GM23338 (cell line): ENCODE measurements around the gene ZNF532. TPM values are rescaled to one million over a fixed set of nuclear protein-coding genes. Genes with fewer than 3 reads are reported as not detected.

Experiments
- ATAC-seq: fragments of 200-7000 bp; cut with Tn5 transposase; 3 replicates; pipeline ENCODE4 v1.9.1; 2020
- DNase-seq: peaks from one replicate; pipeline ENCODE4 v3.0.0-alpha.2; 2015; ENCODE audit warnings: low spot score
- H2AFZ ChIP-seq: fragments of 200-600 bp; sonication (generic); 2 replicates; pipeline ENCODE4 v1.8.0; 2016; ENCODE audit warnings: antibody characterized with exemption, mild to moderate bottlenecking, moderate library complexity
- H3F3A ChIP-seq: fragments of 200-600 bp; sonication (generic); replicated peaks from 2 replicates; pipeline ENCODE4 v1.8.0; 2017; ENCODE audit warnings: antibody characterized with exemption, mixed run types, low read depth
- H3K27ac ChIP-seq: fragments of 200-600 bp; sonication (generic); 2 replicates; pipeline ENCODE4 v1.6.1; 2016; ENCODE audit warnings: low read depth
- H3K27me3 ChIP-seq: fragments of 200-600 bp; sonication (generic); 2 replicates; pipeline ENCODE4 v1.8.0; 2016; ENCODE audit warnings: mild to moderate bottlenecking, mixed run types, moderate library complexity; ENCODE audit not compliant: insufficient read depth
- H3K36me3 ChIP-seq: fragments of 200-600 bp; sonication (generic); 2 replicates; pipeline ENCODE4 v1.8.0; 2016; ENCODE audit warnings: mild to moderate bottlenecking; ENCODE audit not compliant: insufficient read depth
- H3K4me1 ChIP-seq: fragments of 200-600 bp; sonication (generic); 2 replicates; pipeline ENCODE4 v1.8.0; 2016; ENCODE audit warnings: mild to moderate bottlenecking, moderate library complexity; ENCODE audit not compliant: insufficient read depth
- H3K4me2 ChIP-seq: fragments of 200-600 bp; sonication (generic); 2 replicates; pipeline ENCODE4 v1.7.1; 2017; ENCODE audit warnings: mixed run types
- H3K4me3 ChIP-seq: fragments of 200-600 bp; sonication (generic); 2 replicates; pipeline ENCODE4 v1.6.1; 2016; ENCODE audit warnings: mixed run types
- H3K79me2 ChIP-seq: fragments of 200-600 bp; sonication (generic); replicated peaks from 2 replicates; pipeline ENCODE4 v1.8.0; 2017; ENCODE audit warnings: mild to moderate bottlenecking; ENCODE audit not compliant: insufficient read depth
- H3K9me2 ChIP-seq: fragments of 200-600 bp; sonication (generic); 2 replicates; pipeline ENCODE4 v1.8.0; 2017; ENCODE audit not compliant: insufficient read depth
- H4K20me1 ChIP-seq: fragments of 200-600 bp; sonication (generic); replicated peaks from 2 replicates; pipeline ENCODE4 v1.8.0; 2017; ENCODE audit warnings: mild to moderate bottlenecking; ENCODE audit not compliant: insufficient read depth
- H3K27ac Mint-ChIP-seq: 2 replicates; pipeline ENCODE4 v1.8.0; 2020; ENCODE audit warnings: inconsistent platforms, mild to moderate bottlenecking, moderate library complexity, mixed read lengths
- H3K27me3 Mint-ChIP-seq: 3 replicates; pipeline ENCODE4 v1.8.0; 2022; ENCODE audit warnings: low read depth, mild to moderate bottlenecking, moderate library complexity, mixed read lengths, inconsistent platforms; ENCODE audit not compliant: insufficient read depth, poor library complexity
- H3K36me3 Mint-ChIP-seq: 3 replicates; pipeline ENCODE4 v1.8.0; 2021; ENCODE audit warnings: low read depth, mild to moderate bottlenecking, inconsistent platforms, moderate library complexity, mixed read lengths
- H3K4me1 Mint-ChIP-seq: 3 replicates; pipeline ENCODE4 v1.8.0; 2020; ENCODE audit warnings: mild to moderate bottlenecking, inconsistent platforms, mixed read lengths
- H3K4me3 Mint-ChIP-seq: 3 replicates; pipeline ENCODE4 v1.8.0; 2021; ENCODE audit warnings: moderate library complexity, mild to moderate bottlenecking, inconsistent platforms, mixed read lengths
- H3K9me3 Mint-ChIP-seq: 3 replicates; pipeline ENCODE4 v1.8.0; 2020; ENCODE audit warnings: moderate library complexity, mild to moderate bottlenecking, inconsistent platforms, mixed read lengths
- CREB1 ChIP-seq: fragments of 250-450 bp; sonication (Bioruptor Pico); IDR thresholded peaks from 2 replicates; pipeline ENCODE4 v1.5.0; 2020; ENCODE audit warnings: low read depth, mild to moderate bottlenecking, moderate library complexity
- EZH2 ChIP-seq: fragments of 200-600 bp; sonication (generic); IDR thresholded peaks from one replicate; pipeline ENCODE4 v1.8.0; 2017; ENCODE audit warnings: antibody characterized with exemption, mild to moderate bottlenecking, low read depth; ENCODE audit not compliant: unreplicated experiment
- EZH2phosphoT487 ChIP-seq: fragments of 200-600 bp; sonication (generic); IDR thresholded peaks from one replicate; pipeline ENCODE4 v1.8.1; 2018; ENCODE audit warnings: antibody characterized with exemption; ENCODE audit not compliant: unreplicated experiment
- JUNB ChIP-seq: IDR thresholded peaks from one replicate; pipeline ENCODE4 v1.6.1; 2016; ENCODE audit warnings: antibody characterized with exemption; ENCODE audit not compliant: unreplicated experiment
- POLR2AphosphoS5 ChIP-seq: IDR thresholded peaks from 2 replicates; pipeline ENCODE4 v1.6.1; 2016; ENCODE audit warnings: antibody characterized with exemption, low read depth
- STAT1 ChIP-seq: IDR thresholded peaks from one replicate; pipeline ENCODE4 v1.6.1; 2016; ENCODE audit warnings: antibody characterized with exemption; ENCODE audit not compliant: unreplicated experiment
- ZNF114 ChIP-seq: fragments of 250-450 bp; sonication (Bioruptor Pico); IDR thresholded peaks from 2 replicates; pipeline ENCODE4 v1.5.0; 2020; ENCODE audit warnings: mild to moderate bottlenecking, moderate library complexity
- polyA plus RNA-seq: library from polyadenylated mRNA; unstranded; fragments of >200 nt; fragmentation: Nextera tagmentation; extraction: Ambion mirVana; gene quantifications from 2 replicates; pipeline ENCODE4 v1.2.1, GENCODE V29; 2016
- total RNA-seq: library from RNA; depleted of rRNA; stranded (reverse); fragments of >200 nt; shearing (Covaris generic); gene quantifications from 2 replicates; pipeline ENCODE4 v1.2.3, GENCODE V29; 2014
- TF ChIP-seq, protein P1 (sequence below): fragments of 250-450 bp; sonication (Bioruptor Pico); IDR thresholded peaks from 2 replicates; pipeline ENCODE4 v1.5.0; 2020; ENCODE audit warnings: mild to moderate bottlenecking, moderate library complexity
- TF ChIP-seq, protein P2 (sequence below), 2 experiments: fragments of 200-600 bp in 1 of 2; sonication (generic) in 1 of 2; conservative IDR thresholded peaks; 2 replicates each; pipeline versions ENCODE4 v1.5.1 to v1.6.1; 2016 to 2017; ENCODE audit warnings: antibody characterized with exemption in 2 of 2, low read depth in 2 of 2, mild to moderate bottlenecking in 2 of 2, moderate library complexity in 1 of 2
- TF ChIP-seq, protein P3 (sequence below): IDR thresholded peaks from one replicate; pipeline ENCODE4 v1.6.1; 2018; ENCODE audit warnings: antibody characterized with exemption; ENCODE audit not compliant: unreplicated experiment
- TF ChIP-seq, protein P4 (sequence below): IDR thresholded peaks from 2 replicates; pipeline ENCODE4 v1.6.1; 2016; ENCODE audit warnings: antibody characterized with exemption

Gene ZNF532
- total and polyA plus RNA-seq, 2 experiments from 2014 or later, result 51.5 to 225 TPM

DNA sequence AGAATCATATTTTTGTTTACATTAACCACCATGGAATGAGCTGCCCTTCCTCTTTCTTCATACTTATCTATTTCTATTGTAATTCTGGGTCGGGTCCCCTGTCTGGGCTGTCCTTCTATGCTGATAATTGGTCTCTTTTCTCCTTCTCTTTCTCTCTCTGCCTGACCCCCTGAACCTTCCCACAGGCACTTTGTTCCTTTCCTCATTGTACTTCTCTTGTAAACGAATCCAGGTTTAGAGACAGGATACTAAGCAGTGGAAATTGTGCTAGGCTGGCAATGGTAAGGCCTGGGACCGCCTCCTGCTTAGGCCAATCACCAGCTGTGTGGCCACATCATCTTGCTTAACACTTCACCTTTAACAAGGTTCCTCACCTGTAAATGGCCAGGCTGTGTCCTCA lies 137.0 kb downstream of the ZNF532 start (continued):
- TF ChIP-seq, protein P1, sequence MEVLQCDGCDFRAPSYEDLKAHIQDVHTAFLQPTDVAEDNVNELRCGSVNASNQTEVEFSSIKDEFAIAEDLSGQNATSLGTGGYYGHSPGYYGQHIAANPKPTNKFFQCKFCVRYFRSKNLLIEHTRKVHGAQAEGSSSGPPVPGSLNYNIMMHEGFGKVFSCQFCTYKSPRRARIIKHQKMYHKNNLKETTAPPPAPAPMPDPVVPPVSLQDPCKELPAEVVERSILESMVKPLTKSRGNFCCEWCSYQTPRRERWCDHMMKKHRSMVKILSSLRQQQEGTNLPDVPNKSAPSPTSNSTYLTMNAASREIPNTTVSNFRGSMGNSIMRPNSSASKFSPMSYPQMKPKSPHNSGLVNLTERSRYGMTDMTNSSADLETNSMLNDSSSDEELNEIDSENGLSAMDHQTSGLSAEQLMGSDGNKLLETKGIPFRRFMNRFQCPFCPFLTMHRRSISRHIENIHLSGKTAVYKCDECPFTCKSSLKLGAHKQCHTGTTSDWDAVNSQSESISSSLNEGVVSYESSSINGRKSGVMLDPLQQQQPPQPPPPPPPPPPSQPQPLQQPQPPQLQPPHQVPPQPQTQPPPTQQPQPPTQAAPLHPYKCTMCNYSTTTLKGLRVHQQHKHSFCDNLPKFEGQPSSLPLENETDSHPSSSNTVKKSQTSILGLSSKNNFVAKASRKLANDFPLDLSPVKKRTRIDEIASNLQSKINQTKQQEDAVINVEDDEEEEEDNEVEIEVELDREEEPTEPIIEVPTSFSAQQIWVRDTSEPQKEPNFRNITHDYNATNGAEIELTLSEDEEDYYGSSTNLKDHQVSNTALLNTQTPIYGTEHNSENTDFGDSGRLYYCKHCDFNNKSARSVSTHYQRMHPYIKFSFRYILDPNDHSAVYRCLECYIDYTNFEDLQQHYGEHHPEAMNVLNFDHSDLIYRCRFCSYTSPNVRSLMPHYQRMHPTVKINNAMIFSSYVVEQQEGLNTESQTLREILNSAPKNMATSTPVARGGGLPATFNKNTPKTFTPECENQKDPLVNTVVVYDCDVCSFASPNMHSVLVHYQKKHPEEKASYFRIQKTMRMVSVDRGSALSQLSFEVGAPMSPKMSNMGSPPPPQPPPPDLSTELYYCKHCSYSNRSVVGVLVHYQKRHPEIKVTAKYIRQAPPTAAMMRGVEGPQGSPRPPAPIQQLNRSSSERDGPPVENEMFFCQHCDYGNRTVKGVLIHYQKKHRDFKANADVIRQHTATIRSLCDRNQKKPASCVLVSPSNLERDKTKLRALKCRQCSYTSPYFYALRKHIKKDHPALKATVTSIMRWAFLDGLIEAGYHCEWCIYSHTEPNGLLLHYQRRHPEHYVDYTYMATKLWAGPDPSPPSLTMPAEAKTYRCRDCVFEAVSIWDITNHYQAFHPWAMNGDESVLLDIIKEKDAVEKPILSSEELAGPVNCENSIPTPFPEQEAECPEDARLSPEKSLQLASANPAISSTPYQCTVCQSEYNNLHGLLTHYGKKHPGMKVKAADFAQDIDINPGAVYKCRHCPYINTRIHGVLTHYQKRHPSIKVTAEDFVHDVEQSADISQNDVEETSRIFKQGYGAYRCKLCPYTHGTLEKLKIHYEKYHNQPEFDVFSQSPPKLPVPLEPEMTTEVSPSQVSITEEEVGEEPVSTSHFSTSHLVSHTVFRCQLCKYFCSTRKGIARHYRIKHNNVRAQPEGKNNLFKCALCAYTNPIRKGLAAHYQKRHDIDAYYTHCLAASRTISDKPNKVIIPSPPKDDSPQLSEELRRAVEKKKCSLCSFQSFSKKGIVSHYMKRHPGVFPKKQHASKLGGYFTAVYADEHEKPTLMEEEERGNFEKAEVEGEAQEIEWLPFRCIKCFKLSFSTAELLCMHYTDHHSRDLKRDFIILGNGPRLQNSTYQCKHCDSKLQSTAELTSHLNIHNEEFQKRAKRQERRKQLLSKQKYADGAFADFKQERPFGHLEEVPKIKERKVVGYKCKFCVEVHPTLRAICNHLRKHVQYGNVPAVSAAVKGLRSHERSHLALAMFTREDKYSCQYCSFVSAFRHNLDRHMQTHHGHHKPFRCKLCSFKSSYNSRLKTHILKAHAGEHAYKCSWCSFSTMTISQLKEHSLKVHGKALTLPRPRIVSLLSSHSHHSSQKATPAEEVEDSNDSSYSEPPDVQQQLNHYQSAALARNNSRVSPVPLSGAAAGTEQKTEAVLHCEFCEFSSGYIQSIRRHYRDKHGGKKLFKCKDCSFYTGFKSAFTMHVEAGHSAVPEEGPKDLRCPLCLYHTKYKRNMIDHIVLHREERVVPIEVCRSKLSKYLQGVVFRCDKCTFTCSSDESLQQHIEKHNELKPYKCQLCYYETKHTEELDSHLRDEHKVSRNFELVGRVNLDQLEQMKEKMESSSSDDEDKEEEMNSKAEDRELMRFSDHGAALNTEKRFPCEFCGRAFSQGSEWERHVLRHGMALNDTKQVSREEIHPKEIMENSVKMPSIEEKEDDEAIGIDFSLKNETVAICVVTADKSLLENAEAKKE (CRISPR knock-in tag), result no peak
- no peak for TF ChIP-seq STAT1
- no peak for TF ChIP-seq POLR2AphosphoS5
- no peak for TF ChIP-seq EZH2
- TF ChIP-seq, protein P2, sequence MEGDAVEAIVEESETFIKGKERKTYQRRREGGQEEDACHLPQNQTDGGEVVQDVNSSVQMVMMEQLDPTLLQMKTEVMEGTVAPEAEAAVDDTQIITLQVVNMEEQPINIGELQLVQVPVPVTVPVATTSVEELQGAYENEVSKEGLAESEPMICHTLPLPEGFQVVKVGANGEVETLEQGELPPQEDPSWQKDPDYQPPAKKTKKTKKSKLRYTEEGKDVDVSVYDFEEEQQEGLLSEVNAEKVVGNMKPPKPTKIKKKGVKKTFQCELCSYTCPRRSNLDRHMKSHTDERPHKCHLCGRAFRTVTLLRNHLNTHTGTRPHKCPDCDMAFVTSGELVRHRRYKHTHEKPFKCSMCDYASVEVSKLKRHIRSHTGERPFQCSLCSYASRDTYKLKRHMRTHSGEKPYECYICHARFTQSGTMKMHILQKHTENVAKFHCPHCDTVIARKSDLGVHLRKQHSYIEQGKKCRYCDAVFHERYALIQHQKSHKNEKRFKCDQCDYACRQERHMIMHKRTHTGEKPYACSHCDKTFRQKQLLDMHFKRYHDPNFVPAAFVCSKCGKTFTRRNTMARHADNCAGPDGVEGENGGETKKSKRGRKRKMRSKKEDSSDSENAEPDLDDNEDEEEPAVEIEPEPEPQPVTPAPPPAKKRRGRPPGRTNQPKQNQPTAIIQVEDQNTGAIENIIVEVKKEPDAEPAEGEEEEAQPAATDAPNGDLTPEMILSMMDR (conservative IDR thresholded peaks at IDR 0.05; ENCODE audit: low read depth in 2 of 2), result no peak
- TF ChIP-seq CREB1 (CRISPR knock-in tag), result no peak

GRCh38 chr18:59002974-59003594 lies 138.4 kb downstream of the ZNF532 start:
- Histone ChIP-seq H3F3A (no peaks in the 10 kb centered on the region), H3K79me2 (no peaks in the 10 kb centered on the region), H4K20me1 (no peaks in the 10 kb centered on the region), H3K9me2 (peaks cover 2% of the 10 kb centered on the region; the same call in 1 of the 2 replicates), H3K4me3 (no peak overlapping the region), H3K27ac (no peak overlapping the region), H3K27me3 (no peaks in the 10 kb centered on the region), H3K36me3 (no peaks in the 10 kb centered on the region), H2AFZ (no peak overlapping the region), H3K4me1 (peaks cover 30% of the 10 kb centered on the region), H3K4me2 (no peak overlapping the region)
- H3K4me1 Mint-ChIP-seq, result peaks cover 33% of the 10 kb centered on the region
- peaks cover 11% of the 10 kb centered on the region for H3K27me3 Mint-ChIP-seq
- DNase-seq, result no peak
- no peaks in the 10 kb centered on the region for H3K36me3 Mint-ChIP-seq
- no peak for ATAC-seq
- H3K4me3 Mint-ChIP-seq, result no peak overlapping the region
- H3K27ac Mint-ChIP-seq, result no peak overlapping the region
- peaks cover 6% of the 10 kb centered on the region for H3K9me3 Mint-ChIP-seq
- TF ChIP-seq, protein P3, sequence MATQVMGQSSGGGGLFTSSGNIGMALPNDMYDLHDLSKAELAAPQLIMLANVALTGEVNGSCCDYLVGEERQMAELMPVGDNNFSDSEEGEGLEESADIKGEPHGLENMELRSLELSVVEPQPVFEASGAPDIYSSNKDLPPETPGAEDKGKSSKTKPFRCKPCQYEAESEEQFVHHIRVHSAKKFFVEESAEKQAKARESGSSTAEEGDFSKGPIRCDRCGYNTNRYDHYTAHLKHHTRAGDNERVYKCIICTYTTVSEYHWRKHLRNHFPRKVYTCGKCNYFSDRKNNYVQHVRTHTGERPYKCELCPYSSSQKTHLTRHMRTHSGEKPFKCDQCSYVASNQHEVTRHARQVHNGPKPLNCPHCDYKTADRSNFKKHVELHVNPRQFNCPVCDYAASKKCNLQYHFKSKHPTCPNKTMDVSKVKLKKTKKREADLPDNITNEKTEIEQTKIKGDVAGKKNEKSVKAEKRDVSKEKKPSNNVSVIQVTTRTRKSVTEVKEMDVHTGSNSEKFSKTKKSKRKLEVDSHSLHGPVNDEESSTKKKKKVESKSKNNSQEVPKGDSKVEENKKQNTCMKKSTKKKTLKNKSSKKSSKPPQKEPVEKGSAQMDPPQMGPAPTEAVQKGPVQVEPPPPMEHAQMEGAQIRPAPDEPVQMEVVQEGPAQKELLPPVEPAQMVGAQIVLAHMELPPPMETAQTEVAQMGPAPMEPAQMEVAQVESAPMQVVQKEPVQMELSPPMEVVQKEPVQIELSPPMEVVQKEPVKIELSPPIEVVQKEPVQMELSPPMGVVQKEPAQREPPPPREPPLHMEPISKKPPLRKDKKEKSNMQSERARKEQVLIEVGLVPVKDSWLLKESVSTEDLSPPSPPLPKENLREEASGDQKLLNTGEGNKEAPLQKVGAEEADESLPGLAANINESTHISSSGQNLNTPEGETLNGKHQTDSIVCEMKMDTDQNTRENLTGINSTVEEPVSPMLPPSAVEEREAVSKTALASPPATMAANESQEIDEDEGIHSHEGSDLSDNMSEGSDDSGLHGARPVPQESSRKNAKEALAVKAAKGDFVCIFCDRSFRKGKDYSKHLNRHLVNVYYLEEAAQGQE, result no peak
- TF ChIP-seq, protein P4, sequence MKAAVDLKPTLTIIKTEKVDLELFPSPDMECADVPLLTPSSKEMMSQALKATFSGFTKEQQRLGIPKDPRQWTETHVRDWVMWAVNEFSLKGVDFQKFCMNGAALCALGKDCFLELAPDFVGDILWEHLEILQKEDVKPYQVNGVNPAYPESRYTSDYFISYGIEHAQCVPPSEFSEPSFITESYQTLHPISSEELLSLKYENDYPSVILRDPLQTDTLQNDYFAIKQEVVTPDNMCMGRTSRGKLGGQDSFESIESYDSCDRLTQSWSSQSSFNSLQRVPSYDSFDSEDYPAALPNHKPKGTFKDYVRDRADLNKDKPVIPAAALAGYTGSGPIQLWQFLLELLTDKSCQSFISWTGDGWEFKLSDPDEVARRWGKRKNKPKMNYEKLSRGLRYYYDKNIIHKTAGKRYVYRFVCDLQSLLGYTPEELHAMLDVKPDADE, result no peak
- TF ChIP-seq POLR2AphosphoS5 (no peak), CREB1 (CRISPR knock-in tag) (no peak), EZH2phosphoT487 (no peak), EZH2 (no peak), ZNF114 (CRISPR knock-in tag) (no peak), JUNB (no peak)
